H1 (cell line): ENCODE data around the gene UQCR10. TPM values are rescaled to one million over a fixed set of nuclear protein-coding genes. Genes with fewer than 3 reads are reported as not detected.

ENCODE experiments used
- CTCF ChIA-PET: fragments of 300-600 bp; sonication (Branson Sonifier 250); formaldehyde crosslinking; loops from one replicate; lab custom pipeline; 2021; ENCODE audit not compliant: partially characterized antibody; lab: Charles Lee
- POLR2A ChIA-PET: fragments of 300-600 bp; sonication (Branson Sonifier 250); formaldehyde crosslinking; loops from one replicate; lab custom pipeline; 2021; ENCODE audit warnings: inconsistent platforms; ENCODE audit not compliant: partially characterized antibody; lab: Charles Lee
- DNase-seq, 2 experiments: peaks; one replicate each; pipeline versions ENCODE4 v3.0.0 to v3.0.0-alpha.2; 2010 to 2022; ENCODE audit warnings: low spot score in 2 of 2, low read depth in 1 of 2, mixed read lengths in 1 of 2
- FAIRE-seq: peaks from 2 replicates; lab custom pipeline; 2011; peaks lifted over from hg19 to GRCh38; lab: Jason Lieb, UNC
- H2AFZ ChIP-seq: 2 replicates; pipeline ENCODE4 v1.8.1; 2012; ENCODE audit warnings: low read length, inconsistent platforms
- H2AK5ac ChIP-seq: 2 replicates; pipeline ENCODE4 v1.6.1; 2013; ENCODE audit warnings: low read depth, low read length
- H2BK120ac ChIP-seq: replicated peaks from 2 replicates; pipeline ENCODE3; 2013; ENCODE audit warnings: low read depth, low read length, inconsistent platforms
- H2BK12ac ChIP-seq: 2 replicates; pipeline ENCODE4 v1.6.1; 2013; ENCODE audit warnings: low read depth, low read length
- H2BK15ac ChIP-seq: 2 replicates; pipeline ENCODE4 v1.6.1; 2013; ENCODE audit warnings: low read length
- H2BK20ac ChIP-seq: 2 replicates; pipeline ENCODE4 v1.6.1; 2013; ENCODE audit warnings: low read length
- H2BK5ac ChIP-seq: 2 replicates; pipeline ENCODE4 v1.6.1; 2013; ENCODE audit warnings: low read depth, low read length
- H3K14ac ChIP-seq: 2 replicates; pipeline ENCODE4 v1.6.1; 2013; ENCODE audit warnings: inconsistent platforms; ENCODE audit not compliant: insufficient read length
- H3K18ac ChIP-seq: 2 replicates; pipeline ENCODE4 v1.6.1; 2013; ENCODE audit warnings: low read length; ENCODE audit errors: extremely low read depth
- H3K23ac ChIP-seq: 2 replicates; pipeline ENCODE4 v1.6.1; 2013; ENCODE audit warnings: inconsistent platforms; ENCODE audit not compliant: insufficient read length
- H3K23me2 ChIP-seq: 2 replicates; pipeline ENCODE4 v1.6.1; 2013; ENCODE audit warnings: low read depth, low read length
- H3K27ac ChIP-seq: 2 replicates; pipeline ENCODE4 v1.6.1; 2011; ENCODE audit warnings: low read depth, low read length, inconsistent platforms
- H3K27me3 ChIP-seq, 4 experiments: replicated peaks in 1 of 4; 1 replicate in 1 of 4; 2 replicates in 3 of 4; pipeline versions ENCODE4 v1.6.1 to v1.8.1; 2011 to 2013; ENCODE audit warnings: low read length in 3 of 4, mild to moderate bottlenecking in 3 of 4, inconsistent platforms in 2 of 4, mixed read lengths in 2 of 4, moderate library complexity in 1 of 4; ENCODE audit not compliant: control insufficient read depth in 3 of 4, insufficient read depth in 3 of 4; ENCODE audit errors: extremely low read depth in 1 of 4
- H3K36me3 ChIP-seq, 4 experiments: 2 replicates each; pipeline versions ENCODE4 v1.6.1 to v1.8.1; 2011 to 2013; ENCODE audit warnings: mild to moderate bottlenecking in 4 of 4, low read length in 3 of 4, moderate library complexity in 2 of 4, control low read depth in 1 of 4, inconsistent platforms in 1 of 4; ENCODE audit not compliant: insufficient read depth in 4 of 4, control insufficient read depth in 2 of 4
- H3K4ac ChIP-seq: replicated peaks from 2 replicates; pipeline ENCODE3; 2013; ENCODE audit warnings: low read length, low read depth, mixed read lengths, inconsistent platforms; ENCODE audit not compliant: insufficient read length
- H3K4me1 ChIP-seq, 4 experiments: replicated peaks in 1 of 4; 1 replicate in 1 of 4; 2 replicates in 3 of 4; pipeline versions ENCODE4 v1.6.1 to v1.8.1; 2011 to 2013; ENCODE audit warnings: low read length in 3 of 4, inconsistent platforms in 2 of 4, mixed read lengths in 1 of 4; ENCODE audit not compliant: insufficient read depth in 4 of 4, control insufficient read depth in 3 of 4
- H3K4me2 ChIP-seq, 2 experiments: 2 replicates each; pipeline versions ENCODE4 v1.6.1 to v1.8.1; 2011 to 2013; ENCODE audit warnings: low read depth in 2 of 2, low read length in 2 of 2, control low read depth in 1 of 2, inconsistent platforms in 1 of 2, mild to moderate bottlenecking in 1 of 2; ENCODE audit not compliant: insufficient read depth in 1 of 2
- H3K4me3 ChIP-seq, 4 experiments: fragments of 200-600, 300-600 bp in 1 of 4; sonication (generic), shearing (Covaris generic), sonication (Bioruptor Twin) in 1 of 4; 2 replicates each; pipeline versions ENCODE4 v1.5.1 to v1.8.1; 2011 to 2016; ENCODE audit warnings: low read length in 4 of 4, low read depth in 3 of 4, control low read depth in 2 of 4, inconsistent platforms in 2 of 4, mild to moderate bottlenecking in 2 of 4, mixed read lengths in 1 of 4, moderate library complexity in 1 of 4; ENCODE audit not compliant: insufficient read depth in 2 of 4; ENCODE audit errors: extremely low read depth in 1 of 4
- H3K56ac ChIP-seq: replicated peaks from 2 replicates; pipeline ENCODE3; 2013; ENCODE audit warnings: low read depth, mild to moderate bottlenecking, mixed read lengths, low read length, inconsistent platforms; ENCODE audit not compliant: insufficient read length
- H3K79me1 ChIP-seq: 2 replicates; pipeline ENCODE4 v1.6.1; 2013; ENCODE audit warnings: low read depth, low read length, control low read depth
- H3K79me2 ChIP-seq, 2 experiments: 2 replicates each; pipeline versions ENCODE4 v1.6.1 to v1.8.1; 2012 to 2013; ENCODE audit warnings: low read length in 2 of 2, mild to moderate bottlenecking in 2 of 2, inconsistent platforms in 1 of 2; ENCODE audit not compliant: insufficient read depth in 2 of 2, control insufficient read depth in 1 of 2
- H3K9ac ChIP-seq, 4 experiments: replicated peaks in 1 of 4; 1 replicate in 1 of 4; 2 replicates in 3 of 4; pipeline versions ENCODE4 v1.6.1 to v1.8.1; 2011 to 2013; ENCODE audit warnings: low read depth in 3 of 4, low read length in 3 of 4, control low read depth in 2 of 4, mild to moderate bottlenecking in 2 of 4, moderate library complexity in 2 of 4, inconsistent platforms in 1 of 4; ENCODE audit errors: extremely low read depth in 1 of 4
- H3K9me3 ChIP-seq, 2 experiments: 2 replicates each; pipeline versions ENCODE4 v1.6.1 to v1.8.1; 2012 to 2013; ENCODE audit warnings: mild to moderate bottlenecking in 2 of 2, moderate library complexity in 2 of 2, control low read depth in 1 of 2, inconsistent platforms in 1 of 2, low read depth in 1 of 2, low read length in 1 of 2, mixed read lengths in 1 of 2; ENCODE audit not compliant: insufficient read depth in 2 of 2
- H4K20me1 ChIP-seq, 2 experiments: replicated peaks in 1 of 2; 2 replicates each; pipeline versions ENCODE3 to v1.8.1; 2011 to 2013; ENCODE audit warnings: inconsistent platforms in 2 of 2, low read length in 2 of 2, mild to moderate bottlenecking in 1 of 2; ENCODE audit not compliant: insufficient read depth in 2 of 2, control insufficient read depth in 1 of 2
- H4K5ac ChIP-seq: 2 replicates; pipeline ENCODE4 v1.6.1; 2013; ENCODE audit warnings: low read length, low read depth, mixed read lengths, inconsistent platforms; ENCODE audit not compliant: insufficient read length
- H4K8ac ChIP-seq: 2 replicates; pipeline ENCODE4 v1.8.0; 2013; ENCODE audit warnings: mild to moderate bottlenecking, moderate library complexity, low read length, inconsistent platforms; ENCODE audit not compliant: insufficient read depth; ENCODE audit errors: extremely low read depth
- H4K91ac ChIP-seq: replicated peaks from 2 replicates; pipeline ENCODE3; 2013; ENCODE audit warnings: low read length, mixed read lengths, inconsistent platforms; ENCODE audit not compliant: insufficient read length
- BACH1 ChIP-seq: IDR thresholded peaks from 2 replicates; pipeline ENCODE4 v1.6.1; 2012; ENCODE audit warnings: low read length, improper control_type of control experiment
- EP300 ChIP-seq, 2 experiments: IDR thresholded peaks; 1 replicate in 1 of 2; 2 replicates in 1 of 2; pipeline ENCODE4 v1.6.1; 2011 to 2012; ENCODE audit warnings: low read depth in 2 of 2, low read length in 2 of 2, mild to moderate bottlenecking in 2 of 2, borderline replicate concordance in 1 of 2, inconsistent platforms in 1 of 2, moderate library complexity in 1 of 2
- SP1 ChIP-seq: IDR thresholded peaks from 2 replicates; pipeline ENCODE4 v1.6.1; 2011; ENCODE audit warnings: low read depth, low read length
- TCF12 ChIP-seq: IDR thresholded peaks from 2 replicates; pipeline ENCODE4 v1.6.1; 2011; ENCODE audit warnings: low read depth, mild to moderate bottlenecking, low read length
- WGBS, 2 experiments: shearing (Covaris generic) in 1 of 2; methylation state at CpG; one replicate each; pipeline versions ENCODE4 v1.1.6 to v1.1.7; 2013 to 2015; ENCODE audit warnings: low lambda C conversion rate in 2 of 2, mixed read lengths in 2 of 2, inconsistent platforms in 1 of 2, low coverage in 1 of 2, missing lambda C conversion rate in 1 of 2; ENCODE audit not compliant: insufficient replicate concordance in 2 of 2, insufficient coverage in 1 of 2, insufficient read length in 1 of 2; ENCODE audit errors: extremely low coverage in 1 of 2, missing lambda C conversion rate in 1 of 2; 5-methylcytosine and 5-hydroxymethylcytosine counted together
- polyA plus RNA-seq, 7 experiments: library from polyadenylated mRNA; depleted of rRNA in 3 of 7; stranded (reverse) in 5 of 7; unstranded in 2 of 7; fragments of >200 nt in 5 of 7; fragments of 200-250 nt in 2 of 7; gene quantifications; 1 replicate in 5 of 7; 2 replicates in 1 of 7; 4 replicates in 1 of 7; pipeline versions ENCODE4 v1.2.1 to v1.2.3, GENCODE V29; 2011 to 2013; ENCODE audit warnings: missing spikeins in 2 of 7, mixed read lengths in 2 of 7
- total RNA-seq: library from RNA; stranded (reverse); fragmentation: NEBNext Ultra II Directional; extraction: Animal tissue kit (Norgen Biotek cat#: 25700); gene quantifications from 2 replicates; pipeline ENCODE4 v1.2.1, GENCODE V29; 2021

UQCR10 gene
- total and polyA plus RNA-seq, 2 of the 8 experiments (the other 6 are each of a cell fraction or from before 2014, with no cell fraction given) = 102 to 260 TPM

GRCh38 chr22:29758959-29759358 is 8.2 kb upstream of the UQCR10 start:
- Histone ChIP-seq H3K23me2 (no peaks in the 10 kb centered on the region), H2AFZ (no peak overlapping the region)
- no peak for TF ChIP-seq BACH1
- TF ChIP-seq TCF12 = no peak
- TF ChIP-seq EP300 (IDR thresholded peaks at IDR 0.05; ENCODE audit: borderline replicate concordance in 1 of 2, low read depth in 2 of 2, low read length in 2 of 2) = no peak
- no peak for TF ChIP-seq SP1
- TF ChIP-seq, all 59 proteins: peak for 0
- H3K27ac ChIP-seq = no peak overlapping the region
- CTCF ChIA-PET = interaction anchor here (1.1 kb wide), 1 partner anchor 14 kb away, joined by 4 read pairs; no protein-coding TSS in a partner anchor
- H3K4ac ChIP-seq = no peak overlapping the region
- peaks cover 0 to 2% (median 0%) of the 10 kb centered on the region in 4 experiments; a peak in 1 of 7 replicates for H3K4me1 ChIP-seq
- H3K27me3 ChIP-seq = no peaks in the 10 kb centered on the region
- H3K4me2 ChIP-seq = no peak overlapping the region
- DNase-seq (no peak), FAIRE-seq (no peak)
- no peak overlapping the region for H3K4me3 ChIP-seq
- H3K14ac ChIP-seq = no peak overlapping the region
- no peak overlapping the region for H3K9ac ChIP-seq
- H3K36me3 ChIP-seq = no peaks in the 10 kb centered on the region
- H2BK12ac ChIP-seq = no peak overlapping the region
- H2BK5ac ChIP-seq = no peak overlapping the region
- POLR2A ChIA-PET = no interaction called here
- H3K79me2 ChIP-seq = no peaks in the 10 kb centered on the region
- H3K56ac ChIP-seq = no peak overlapping the region
- no peak overlapping the region for H3K18ac ChIP-seq
- H2BK120ac ChIP-seq = no peak overlapping the region
- no peaks in the 10 kb centered on the region for H4K20me1 ChIP-seq
- H4K8ac ChIP-seq = no peak overlapping the region
- H3K79me1 ChIP-seq = no peaks in the 10 kb centered on the region
- no peak overlapping the region for H4K91ac ChIP-seq
- H3K23ac ChIP-seq = no peak overlapping the region
- H2BK15ac ChIP-seq = no peak overlapping the region
- no peaks in the 10 kb centered on the region for H3K9me3 ChIP-seq
- no peak overlapping the region for H2BK20ac ChIP-seq
- no peak overlapping the region for H2AK5ac ChIP-seq
- 78% methylated on average over 5 of the region's 5 CpGs; no CpG with 5 or more reads in 1 of the 2 experiments for WGBS, 2 experiments
- no peak overlapping the region for H4K5ac ChIP-seq
